GM12878 (cell line): ENCODE measurements around the gene MMP1. TPM values are rescaled to one million over a fixed set of nuclear protein-coding genes. Genes with fewer than 3 reads are reported as not detected.

Source experiments
- ATAC-seq: fragments of 200-7000 bp; cut with Tn5 transposase; 3 replicates; pipeline ENCODE4 v1.9.1; 2020; ENCODE audit warnings: mild to moderate bottlenecking, moderate library complexity
- BruUV-seq: library from RNA; stranded (reverse); fragments of 400-500 nt; replicated peaks from 2 replicates; lab custom pipeline; 2021; lab: Mats Ljungman, UMichigan
- CTCF ChIA-PET: fragments of 300-600 bp; sonication (Branson Sonifier 250); formaldehyde crosslinking; extraction: SDS; loops from one replicate; lab custom pipeline; 2021; ENCODE audit warnings: inconsistent platforms; lab: Yijun Ruan, JAX
- POLR2A ChIA-PET: fragments of 350-600 bp; formaldehyde crosslinking; extraction: SDS; loops from one replicate; lab custom pipeline; 2021; ENCODE audit warnings: inconsistent platforms; lab: Charles Lee
- RAD21 ChIA-PET: fragments of 300-600 bp; sonication (Branson Sonifier 250); formaldehyde crosslinking; loops from one replicate; lab custom pipeline; 2023; ENCODE audit warnings: antibody characterized with exemption; ENCODE audit not compliant: unreplicated experiment; lab: Charles Lee
- SMC1A ChIA-PET: fragments of 300-600 bp; sonication (Branson Sonifier 250); formaldehyde crosslinking; loops from one replicate; lab custom pipeline; 2023; ENCODE audit not compliant: unreplicated experiment, uncharacterized antibody; lab: Charles Lee
- DNase-seq: peaks from one replicate; pipeline ENCODE4 v3.0.0-alpha.2; 2011; ENCODE audit warnings: low read depth, low spot score
- FAIRE-seq: peaks from 3 replicates; lab custom pipeline; 2011; peaks lifted over from hg19 to GRCh38; lab: Jason Lieb, UNC
- H2AFZ ChIP-seq: 2 replicates; pipeline ENCODE4 v1.6.0; 2011; ENCODE audit warnings: low read depth, low read length, control low read depth; ENCODE audit not compliant: control insufficient read depth
- H3K27ac ChIP-seq: 2 replicates; pipeline ENCODE4 v1.5.1; 2011; ENCODE audit warnings: control low read depth; ENCODE audit not compliant: control insufficient read depth, insufficient read depth
- H3K27me3 ChIP-seq, 2 experiments: replicated peaks in 1 of 2; 2 replicates each; pipeline versions ENCODE4 v1.6.0 to v1.6.1; 2011; ENCODE audit warnings: low read length in 1 of 2; ENCODE audit not compliant: control insufficient read depth in 2 of 2, insufficient read depth in 2 of 2
- H3K36me3 ChIP-seq, 2 experiments: 2 replicates each; pipeline ENCODE4 v1.5.1; 2011; ENCODE audit warnings: low read length in 1 of 2; ENCODE audit not compliant: control insufficient read depth in 2 of 2, insufficient read depth in 2 of 2
- H3K4me1 ChIP-seq: 2 replicates; pipeline ENCODE4 v1.6.1; 2011; ENCODE audit warnings: mild to moderate bottlenecking, low read length, moderate library complexity, mixed read lengths; ENCODE audit not compliant: control insufficient read depth, insufficient read depth
- H3K4me2 ChIP-seq: 2 replicates; pipeline ENCODE4 v1.6.0; 2011; ENCODE audit warnings: control low read depth; ENCODE audit not compliant: control insufficient read depth, insufficient read depth
- H3K4me3 ChIP-seq: fragments of 200-600 bp; sonication (generic); 2 replicates; pipeline ENCODE4 v1.5.1; 2016
- H3K79me2 ChIP-seq: 2 replicates; pipeline ENCODE4 v1.6.0; 2011; ENCODE audit warnings: low read length; ENCODE audit not compliant: control insufficient read depth, insufficient read depth
- H3K9ac ChIP-seq: 2 replicates; pipeline ENCODE4 v1.8.0; 2011; ENCODE audit warnings: low read length, control low read depth, mixed read lengths; ENCODE audit not compliant: control insufficient read depth, insufficient read depth
- H3K9me3 ChIP-seq: replicated peaks from 3 replicates; pipeline ENCODE4 v1.5.1; 2011; ENCODE audit warnings: mild to moderate bottlenecking, low read length; ENCODE audit not compliant: control insufficient read depth, insufficient read depth
- H4K20me1 ChIP-seq: 2 replicates; pipeline ENCODE4 v1.6.0; 2011; ENCODE audit not compliant: control insufficient read depth, insufficient read depth
- CBX3 ChIP-seq: fragments of 200-600 bp; sonication (generic); IDR thresholded peaks from 2 replicates; pipeline ENCODE4 v1.6.1; 2016; ENCODE audit warnings: low read depth, borderline replicate concordance
- ESRRA ChIP-seq: IDR thresholded peaks from 2 replicates; pipeline ENCODE4 v1.6.1; 2012; ENCODE audit warnings: mild to moderate bottlenecking, low read length, improper control_type of control experiment
- MTA2 ChIP-seq: fragments of 450-650 bp; IDR thresholded peaks from 2 replicates; pipeline ENCODE4 v1.6.1; 2016; ENCODE audit warnings: low read depth, mild to moderate bottlenecking, moderate library complexity
- NR2C2 ChIP-seq: IDR thresholded peaks from 2 replicates; pipeline ENCODE4 v1.6.1; 2011; ENCODE audit warnings: borderline replicate concordance, low read depth; ENCODE audit not compliant: control insufficient read depth, insufficient read length
- PML ChIP-seq: IDR thresholded peaks from 2 replicates; pipeline ENCODE4 v1.6.1; 2012; ENCODE audit warnings: low read length, inconsistent platforms
- SMC3 ChIP-seq: IDR thresholded peaks from 2 replicates; pipeline ENCODE4 v1.6.1; 2011; ENCODE audit warnings: low read length, improper control_type of control experiment, borderline replicate concordance
- SRF ChIP-seq, 2 experiments: IDR thresholded peaks; 2 replicates each; pipeline ENCODE4 v1.6.1; 2011; ENCODE audit warnings: low read depth in 2 of 2, low read length in 2 of 2, mild to moderate bottlenecking in 1 of 2, moderate library complexity in 1 of 2
- ZNF207 ChIP-seq: fragments of 450-650 bp; IDR thresholded peaks from 2 replicates; pipeline ENCODE4 v1.6.1; 2014; ENCODE audit warnings: antibody characterized with exemption, mild to moderate bottlenecking, borderline replicate concordance
- ZNF217 ChIP-seq: fragments of 450-650 bp; IDR thresholded peaks from 2 replicates; pipeline ENCODE4 v1.6.1; 2017; ENCODE audit warnings: antibody characterized with exemption, mild to moderate bottlenecking
- WGBS: methylation state at CpG from one replicate; pipeline ENCODE4 v1.1.6; 2016; ENCODE audit warnings: low lambda C conversion rate; ENCODE audit not compliant: insufficient replicate concordance, insufficient coverage; ENCODE audit errors: missing lambda C conversion rate; 5-methylcytosine and 5-hydroxymethylcytosine counted together
- in situ Hi-C: fragments of 300-500 bp; cut with MboI; formaldehyde crosslinking; loops from 9 replicates; pipeline ENCODE4 v1.14.3; 2018; ENCODE audit warnings: mixed read lengths
- intact Hi-C: fragments of 100-400 bp; cut with micrococcal nuclease; formaldehyde crosslinking; loops from one replicate; pipeline ENCODE4 v1.14.2; 2022; ENCODE audit not compliant: unreplicated experiment
- polyA plus RNA-seq, 11 experiments: library from polyadenylated mRNA; depleted of rRNA in 4 of 11; unstranded in 6 of 11; stranded (reverse) in 5 of 11; fragments of >200 nt; fragmentation: Nextera tagmentation in 4 of 11; fragmentation: Illumina TruSeq in 1 of 11; extraction: Ambion mirVana in 4 of 11; extraction: Trizol in 1 of 11; gene quantifications; 1 replicate in 1 of 11; 2 replicates in 10 of 11; pipeline versions ENCODE4 v1.2.1 to v1.2.3, GENCODE V29; 2011 to 2016; ENCODE audit warnings: inconsistent platforms in 2 of 11, missing spikeins in 2 of 11, low read depth in 1 of 11
- total RNA-seq, 4 experiments: library from RNA; depleted of rRNA in 3 of 4; stranded (reverse); fragments of >200 nt in 3 of 4; fragmentation: Illumina TruSeq in 1 of 4; extraction: Trizol in 1 of 4; gene quantifications; 2 replicates each; pipeline versions ENCODE4 v1.2.1 to v1.2.3, GENCODE V29; 2013 to 2021
- TF ChIP-seq, protein P1 (sequence below): fragments of 450-650 bp; IDR thresholded peaks from 2 replicates; pipeline ENCODE4 v1.6.1; 2017; ENCODE audit warnings: mild to moderate bottlenecking, low read depth, inconsistent platforms; ENCODE audit not compliant: poor library complexity, severe bottlenecking
- TF ChIP-seq, protein P2 (sequence below): fragments of 450-650 bp; IDR thresholded peaks from 2 replicates; pipeline ENCODE4 v1.6.1; 2017; ENCODE audit warnings: mild to moderate bottlenecking, moderate library complexity

MMP1 gene
- total and polyA plus RNA-seq, 10 of the 15 experiments (the other 5 are each of a cell fraction or from before 2014, with no cell fraction given), result not detected

DNA sequence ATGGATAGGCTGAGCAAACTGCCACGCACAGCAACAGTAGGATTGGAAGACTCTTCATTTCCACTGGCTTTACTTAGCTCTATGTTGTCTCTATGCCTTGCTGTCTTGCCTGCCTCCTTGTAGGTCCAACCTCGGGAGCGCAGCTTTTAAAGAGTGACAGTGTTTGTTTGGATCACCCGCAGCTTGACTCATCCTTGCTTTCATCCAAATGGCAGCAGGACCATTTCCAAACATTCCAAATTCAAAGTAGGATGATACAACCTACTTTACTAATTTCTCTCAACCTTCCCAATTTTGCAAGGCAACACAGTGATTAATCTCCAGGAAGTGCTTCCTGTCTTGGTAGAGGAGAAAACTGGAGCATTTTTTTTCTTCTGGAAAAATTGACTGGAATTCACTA is 45.5 kb upstream of the MMP1 start, which contains the start of gene MMP3:
MMP3 (minus strand) TSS at position 121 of the 400 bp plus-strand sequence; CDS start at position 58, 63 bp downstream.
- intact Hi-C loops (no loop called here), in situ Hi-C loops (no loop called here)
- WGBS, result 32% methylated on average over 4 of the region's 4 CpGs
- Histone ChIP-seq H3K9ac (no peak within 1 kb of the TSS), H4K20me1 (no peaks in the 10 kb centered on the region), H3K79me2 (no peaks in the 10 kb centered on the region), H3K4me2 (no peak within 1 kb of the TSS), H3K9me3 (no peaks in the 10 kb centered on the region), H3K4me1 (no peaks in the 10 kb centered on the region), H3K36me3 (no peaks in the 10 kb centered on the region), H3K4me3 (no peak within 1 kb of the TSS), H3K27ac (no peak within 1 kb of the TSS), H2AFZ (no peak within 1 kb of the TSS), H3K27me3 (no peaks in the 10 kb centered on the region; a peak in 2 of 4 replicates)
- ChIA-PET SMC1A (interaction anchor here (1.2 to 1.7 kb wide), 3 partner anchors 16 to 71 kb away, joined by 3 to 5 read pairs (median 3); no protein-coding TSS in a partner anchor), CTCF (interaction anchor here (0.9 to 1.3 kb wide), 3 partner anchors 12 to 193 kb away, joined by 4 to 5 read pairs (median 4); no protein-coding TSS in a partner anchor), RAD21 (no interaction called here), POLR2A (no interaction called here)
- ATAC-seq, result no peak
- TF ChIP-seq ZNF207, result no peak
- TF ChIP-seq, protein P1, sequence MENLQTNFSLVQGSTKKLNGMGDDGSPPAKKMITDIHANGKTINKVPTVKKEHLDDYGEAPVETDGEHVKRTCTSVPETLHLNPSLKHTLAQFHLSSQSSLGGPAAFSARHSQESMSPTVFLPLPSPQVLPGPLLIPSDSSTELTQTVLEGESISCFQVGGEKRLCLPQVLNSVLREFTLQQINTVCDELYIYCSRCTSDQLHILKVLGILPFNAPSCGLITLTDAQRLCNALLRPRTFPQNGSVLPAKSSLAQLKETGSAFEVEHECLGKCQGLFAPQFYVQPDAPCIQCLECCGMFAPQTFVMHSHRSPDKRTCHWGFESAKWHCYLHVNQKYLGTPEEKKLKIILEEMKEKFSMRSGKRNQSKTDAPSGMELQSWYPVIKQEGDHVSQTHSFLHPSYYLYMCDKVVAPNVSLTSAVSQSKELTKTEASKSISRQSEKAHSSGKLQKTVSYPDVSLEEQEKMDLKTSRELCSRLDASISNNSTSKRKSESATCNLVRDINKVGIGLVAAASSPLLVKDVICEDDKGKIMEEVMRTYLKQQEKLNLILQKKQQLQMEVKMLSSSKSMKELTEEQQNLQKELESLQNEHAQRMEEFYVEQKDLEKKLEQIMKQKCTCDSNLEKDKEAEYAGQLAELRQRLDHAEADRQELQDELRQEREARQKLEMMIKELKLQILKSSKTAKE, result no peak
- TF ChIP-seq SMC3, result no peak
- no peak for TF ChIP-seq PML
- TF ChIP-seq, protein P2, sequence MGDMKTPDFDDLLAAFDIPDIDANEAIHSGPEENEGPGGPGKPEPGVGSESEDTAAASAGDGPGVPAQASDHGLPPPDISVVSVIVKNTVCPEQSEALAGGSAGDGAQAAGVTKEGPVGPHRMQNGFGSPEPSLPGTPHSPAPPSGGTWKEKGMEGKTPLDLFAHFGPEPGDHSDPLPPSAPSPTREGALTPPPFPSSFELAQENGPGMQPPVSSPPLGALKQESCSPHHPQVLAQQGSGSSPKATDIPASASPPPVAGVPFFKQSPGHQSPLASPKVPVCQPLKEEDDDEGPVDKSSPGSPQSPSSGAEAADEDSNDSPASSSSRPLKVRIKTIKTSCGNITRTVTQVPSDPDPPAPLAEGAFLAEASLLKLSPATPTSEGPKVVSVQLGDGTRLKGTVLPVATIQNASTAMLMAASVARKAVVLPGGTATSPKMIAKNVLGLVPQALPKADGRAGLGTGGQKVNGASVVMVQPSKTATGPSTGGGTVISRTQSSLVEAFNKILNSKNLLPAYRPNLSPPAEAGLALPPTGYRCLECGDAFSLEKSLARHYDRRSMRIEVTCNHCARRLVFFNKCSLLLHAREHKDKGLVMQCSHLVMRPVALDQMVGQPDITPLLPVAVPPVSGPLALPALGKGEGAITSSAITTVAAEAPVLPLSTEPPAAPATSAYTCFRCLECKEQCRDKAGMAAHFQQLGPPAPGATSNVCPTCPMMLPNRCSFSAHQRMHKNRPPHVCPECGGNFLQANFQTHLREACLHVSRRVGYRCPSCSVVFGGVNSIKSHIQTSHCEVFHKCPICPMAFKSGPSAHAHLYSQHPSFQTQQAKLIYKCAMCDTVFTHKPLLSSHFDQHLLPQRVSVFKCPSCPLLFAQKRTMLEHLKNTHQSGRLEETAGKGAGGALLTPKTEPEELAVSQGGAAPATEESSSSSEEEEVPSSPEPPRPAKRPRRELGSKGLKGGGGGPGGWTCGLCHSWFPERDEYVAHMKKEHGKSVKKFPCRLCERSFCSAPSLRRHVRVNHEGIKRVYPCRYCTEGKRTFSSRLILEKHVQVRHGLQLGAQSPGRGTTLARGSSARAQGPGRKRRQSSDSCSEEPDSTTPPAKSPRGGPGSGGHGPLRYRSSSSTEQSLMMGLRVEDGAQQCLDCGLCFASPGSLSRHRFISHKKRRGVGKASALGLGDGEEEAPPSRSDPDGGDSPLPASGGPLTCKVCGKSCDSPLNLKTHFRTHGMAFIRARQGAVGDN, result no peak
- no peak for TF ChIP-seq CBX3
- TF ChIP-seq NR2C2, result no peak
- TF ChIP-seq ZNF217, result no peak
- no peak for TF ChIP-seq MTA2
- no peak for TF ChIP-seq SRF (IDR thresholded peaks at IDR 0.05; ENCODE audit: low read depth in 2 of 2, low read length in 2 of 2)
- TF ChIP-seq ESRRA, result no peak
- no TSS peak for BruUV-seq
- no peak for DNase-seq
- no peak for FAIRE-seq
